Occipital lobe (tissue), 2 donors: ENCODE measurements around the gene MAFB. TPM values are rescaled to one million over a fixed set of nuclear protein-coding genes. Genes with fewer than 3 reads are reported as not detected.

Source experiments
- DNase-seq: peaks from one replicate; lab custom pipeline; 2025; lab: John Stamatoyannopoulos, UW
- total RNA-seq: library from RNA; depleted of rRNA; stranded (reverse); fragments of >200 nt; gene quantifications from one replicate; pipeline ENCODE4 v1.2.3, GENCODE V29; 2014

The MAFB gene
- total RNA-seq, 1 donor from 2014 or later, result 11.1 TPM

DNA sequence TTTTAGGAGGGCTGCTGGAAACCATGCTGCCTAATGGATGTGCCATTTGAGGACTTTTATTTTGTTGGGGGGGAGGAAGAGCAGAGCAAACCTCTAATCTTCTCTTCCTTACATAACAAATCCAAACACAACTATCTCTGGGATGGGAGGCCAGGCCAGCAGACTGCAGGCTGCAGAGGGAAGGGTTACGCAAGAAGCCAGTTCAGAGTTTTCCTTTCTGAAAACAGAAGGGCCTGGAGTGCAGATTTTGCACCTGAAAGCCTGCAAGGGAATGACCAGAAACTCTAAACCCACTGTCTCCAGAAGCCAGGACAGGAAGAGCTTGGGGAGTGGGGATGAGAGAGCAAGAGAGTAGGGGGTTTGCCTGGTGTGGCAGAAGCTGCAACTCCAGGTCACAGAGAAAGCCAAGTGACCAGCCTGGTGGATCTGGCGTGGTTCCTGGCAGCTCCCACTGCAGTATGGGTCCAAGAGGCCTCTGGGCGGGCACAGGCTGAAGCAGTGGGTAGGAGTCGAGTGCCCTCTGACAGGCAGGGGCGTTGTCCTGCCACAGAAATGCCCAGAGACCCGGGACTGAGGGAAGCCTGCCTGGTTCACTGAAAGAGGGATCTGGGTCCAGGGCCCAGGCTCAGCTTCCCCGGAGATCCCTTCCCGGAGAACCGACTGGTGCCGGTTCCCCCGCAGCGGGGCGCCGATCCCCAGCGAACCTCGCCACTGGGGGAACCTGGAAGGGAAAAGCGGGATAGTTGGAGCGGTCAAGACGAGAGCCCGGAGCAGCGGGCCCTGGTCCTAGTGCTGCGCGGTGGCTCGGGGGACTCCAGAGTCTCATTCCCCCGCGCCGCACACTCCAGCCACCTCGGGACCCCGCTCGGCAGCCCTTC, 6.7 kb downstream of the MAFB start:
- DNase-seq, result no peak

DNA sequence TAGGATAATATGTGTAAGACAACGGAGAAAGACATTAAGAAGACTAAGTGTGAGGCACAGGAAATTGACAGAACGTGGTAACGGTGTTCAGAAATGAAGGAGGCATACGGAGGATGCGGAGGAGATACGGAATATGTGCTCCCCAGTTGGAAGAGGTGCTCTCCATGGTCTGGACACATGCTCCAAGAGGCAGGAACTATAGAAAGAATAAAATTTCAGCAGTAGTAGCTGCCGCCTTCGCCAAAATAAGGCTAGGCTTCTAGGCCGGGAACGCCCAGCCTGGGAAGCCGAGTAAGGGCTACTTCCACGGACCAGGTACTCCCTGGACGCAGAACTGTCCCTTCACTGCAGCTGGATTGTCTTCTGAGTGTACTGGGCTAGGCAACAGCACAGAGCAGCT, 7.4 kb downstream of the MAFB start:
- no peak for DNase-seq

DNA sequence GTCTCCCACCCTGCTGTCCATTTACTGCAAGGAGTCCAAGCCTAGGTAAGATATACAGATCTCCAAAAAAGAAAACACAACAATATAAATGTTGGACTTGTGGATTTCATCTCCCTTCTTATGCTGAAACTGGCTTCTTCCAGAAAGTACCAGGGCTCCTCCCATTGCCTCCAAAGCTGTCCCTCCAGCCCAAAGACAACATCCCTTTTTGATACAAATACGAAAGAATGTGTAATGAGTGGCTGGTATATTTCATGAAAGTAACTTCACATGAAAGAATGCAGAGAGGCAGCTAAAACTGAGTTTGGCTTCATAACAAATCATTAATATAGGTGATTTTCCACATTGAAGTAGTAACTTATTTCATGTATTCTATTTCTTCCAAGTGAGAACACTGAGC, 7.9 kb downstream of the MAFB start:
- no peak for DNase-seq

DNA sequence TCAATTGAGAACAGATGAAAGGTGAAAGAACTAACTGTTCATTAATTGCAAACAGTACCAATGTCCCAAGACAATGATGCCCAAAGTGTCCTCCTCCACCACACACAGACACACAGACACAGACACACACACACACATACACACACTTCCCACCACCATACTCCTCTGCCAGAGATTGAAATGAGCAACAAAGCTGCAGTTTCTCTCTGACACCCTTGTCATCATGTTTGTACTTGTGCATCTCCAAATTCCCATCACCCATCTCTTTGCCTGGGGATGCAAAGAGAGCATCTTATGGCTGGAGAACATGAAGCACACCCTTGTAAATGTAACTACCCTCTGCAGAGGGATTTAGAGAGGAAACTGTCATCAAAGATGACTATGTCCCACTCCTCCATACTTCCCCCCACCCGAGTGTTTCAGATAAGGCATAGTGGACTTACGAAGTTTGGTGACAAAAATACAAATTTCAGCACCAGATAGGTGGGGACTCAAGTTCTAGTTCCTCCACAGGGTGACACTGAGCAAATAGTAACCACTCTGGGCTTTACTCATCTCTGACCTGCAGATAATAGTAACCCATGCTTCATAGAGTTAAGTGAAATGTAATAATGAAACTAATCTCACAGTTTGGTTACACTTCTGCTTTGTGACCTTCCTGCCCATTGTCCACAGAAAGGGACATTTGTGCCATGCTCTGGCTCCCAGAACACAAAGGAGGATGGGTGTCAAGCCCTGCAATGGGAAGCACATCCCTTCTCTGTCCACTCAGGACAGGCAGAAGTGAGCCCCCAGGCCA, 8.7 kb downstream of the MAFB start:
- no peak for DNase-seq

DNA sequence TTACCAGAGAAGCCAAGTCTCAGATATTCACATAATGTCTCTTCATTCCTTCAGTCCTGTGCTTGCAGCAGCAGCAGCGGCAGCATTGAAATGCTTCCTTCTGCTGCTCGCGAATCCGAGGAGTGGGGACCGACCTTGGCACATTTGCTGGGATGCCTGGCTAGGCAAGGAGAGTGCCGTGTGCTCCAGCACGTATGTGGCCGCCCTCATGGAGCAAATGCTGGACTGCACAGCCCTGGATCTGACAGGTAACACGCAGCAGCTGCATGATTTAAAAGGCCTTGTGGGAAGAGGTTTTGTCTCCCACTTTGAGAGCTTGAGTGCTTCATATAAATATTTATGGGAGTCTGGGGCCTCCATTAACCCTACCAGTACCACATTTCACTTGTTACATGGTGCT, 9.9 kb downstream of the MAFB start:
- DNase-seq, result no peak

DNA sequence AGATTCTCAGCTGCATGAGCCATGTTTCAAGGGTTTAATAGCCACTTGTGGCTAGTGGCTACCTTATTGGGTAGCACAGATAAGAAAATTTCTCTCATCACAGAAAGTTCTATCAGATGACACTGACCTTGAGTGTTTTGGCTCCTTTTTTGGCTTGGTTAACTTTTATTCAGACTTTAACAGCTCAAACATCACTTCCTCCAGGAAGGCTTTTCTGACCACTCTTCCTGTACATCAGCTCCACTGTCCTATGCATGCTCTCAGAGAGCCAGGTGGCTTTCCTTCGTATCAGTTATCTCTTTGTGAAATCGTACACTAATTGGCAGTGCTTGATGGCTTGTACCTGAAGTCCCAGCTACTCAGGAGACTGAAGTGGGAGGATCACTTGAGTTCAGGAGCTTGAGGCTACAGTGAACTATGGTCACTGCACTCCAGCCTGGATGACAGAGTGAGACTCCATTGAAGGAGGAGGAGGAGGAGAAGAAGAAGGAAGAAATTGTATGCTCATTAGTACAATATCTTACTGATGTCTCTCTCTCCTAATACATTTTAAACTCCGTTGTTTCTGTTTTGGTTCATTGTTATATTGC, 10.7 kb downstream of the MAFB start:
- no peak for DNase-seq

DNA sequence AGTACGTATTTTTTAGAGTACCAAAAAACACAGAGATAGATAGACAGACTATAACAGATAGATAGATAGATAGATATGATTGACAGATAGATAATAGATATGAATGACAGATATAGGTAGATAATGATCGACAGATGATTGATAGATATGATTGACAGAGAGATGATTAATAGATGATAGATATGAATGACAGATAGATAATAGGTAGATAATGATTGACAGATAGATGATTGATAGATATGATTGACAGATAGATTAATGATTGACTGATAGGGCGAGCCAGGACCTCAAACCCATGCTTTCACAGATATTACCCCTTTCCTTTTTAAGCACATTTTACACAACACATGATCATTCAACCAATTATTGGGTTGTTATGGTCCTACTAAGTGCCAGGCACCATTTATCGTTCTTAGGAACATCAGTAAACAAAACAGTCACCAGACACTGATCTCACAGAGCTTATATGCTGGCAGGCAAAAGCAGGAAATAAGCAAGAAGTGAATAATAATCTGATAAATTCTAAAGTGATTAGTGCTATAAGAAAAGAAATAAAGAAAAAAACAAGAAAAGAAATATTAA, 11.6 kb downstream of the MAFB start:
- no peak for DNase-seq

DNA sequence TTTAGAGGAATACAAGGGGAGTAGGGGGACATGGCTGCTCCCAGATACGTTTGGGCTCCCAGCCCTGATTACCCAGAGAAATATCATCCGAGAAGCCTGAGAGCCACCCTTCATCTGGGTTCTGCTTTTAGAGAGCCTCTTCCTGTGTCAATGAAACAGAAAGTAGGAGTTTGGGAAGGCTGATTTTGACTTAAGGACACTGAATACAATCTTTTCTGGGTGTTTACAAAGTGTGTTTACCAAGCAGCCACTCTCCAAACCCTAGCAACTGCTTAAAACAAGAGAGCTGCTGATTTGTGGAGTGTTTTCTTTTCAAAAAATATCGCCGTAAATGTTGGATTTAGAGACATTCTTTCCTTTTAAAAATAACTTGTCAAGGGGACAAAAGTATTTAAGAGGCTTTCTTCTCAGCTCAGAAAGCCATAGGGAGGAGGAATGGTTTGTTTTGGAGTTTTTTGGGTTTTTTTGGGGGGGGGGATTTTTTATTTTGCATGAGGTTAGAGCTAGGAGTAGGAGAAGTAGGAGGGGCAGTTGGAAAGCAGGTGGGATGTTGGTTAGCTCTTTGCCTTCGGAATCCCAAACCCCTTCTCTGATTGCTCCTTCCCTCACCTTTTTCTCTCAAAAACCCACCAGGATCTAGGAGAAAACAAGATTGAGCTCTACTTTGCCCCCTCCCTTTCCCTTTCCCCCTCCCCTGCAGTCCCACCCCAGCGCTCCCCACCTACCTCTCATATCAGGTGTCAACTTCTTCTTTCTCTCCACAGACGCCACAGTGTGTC, 12.4 kb downstream of the MAFB start:
- DNase-seq, result no peak

DNA sequence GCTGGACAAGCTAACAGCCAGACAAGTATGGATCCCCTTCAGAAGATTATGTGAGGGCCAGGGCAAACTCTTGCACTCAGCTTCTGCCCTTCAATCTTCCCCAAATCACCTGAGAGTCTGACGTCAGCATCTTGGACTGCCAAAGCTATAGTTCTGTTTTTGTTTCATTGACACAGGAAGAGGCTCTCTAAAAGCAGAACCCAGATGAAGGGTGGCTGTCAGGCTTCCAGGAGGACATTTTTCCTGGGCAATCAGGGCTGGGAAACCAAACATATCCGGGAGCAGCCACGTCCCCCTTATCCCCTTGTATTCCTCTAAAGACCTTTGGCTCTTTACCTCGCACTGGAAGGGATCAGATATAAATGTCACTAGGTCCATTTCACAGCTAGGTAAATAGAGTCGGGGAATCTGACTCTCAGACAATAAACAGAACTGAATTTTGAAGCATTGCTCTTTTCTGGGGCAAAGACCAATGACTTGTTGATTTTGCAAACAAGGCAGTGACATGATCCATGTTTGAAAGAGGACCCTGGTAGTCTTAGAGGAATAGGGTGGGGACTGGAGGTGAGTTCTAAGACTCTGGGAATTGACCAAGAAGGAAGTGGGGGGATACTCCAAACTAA, 13.3 kb downstream of the MAFB start:
- DNase-seq, result no peak

DNA sequence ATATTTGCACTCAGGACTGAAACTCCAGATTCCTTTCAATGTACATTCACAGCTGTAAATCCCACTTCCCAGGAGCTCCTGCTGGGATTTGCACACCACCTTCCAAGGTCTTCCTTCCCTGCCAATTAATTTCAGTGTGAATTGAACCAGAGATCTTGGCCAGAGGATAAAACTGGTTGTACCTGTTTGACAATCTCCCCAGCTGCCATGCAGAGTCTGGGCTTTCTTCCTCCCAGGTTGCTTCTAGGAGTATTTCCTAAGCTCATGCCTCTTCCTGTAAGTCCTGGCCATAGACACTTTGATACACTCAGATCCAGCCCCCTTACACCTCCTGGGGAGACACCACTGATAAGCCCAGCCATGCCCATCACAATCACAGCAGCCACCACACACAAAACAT, 15.6 kb downstream of the MAFB start:
- DNase-seq, result no peak

DNA sequence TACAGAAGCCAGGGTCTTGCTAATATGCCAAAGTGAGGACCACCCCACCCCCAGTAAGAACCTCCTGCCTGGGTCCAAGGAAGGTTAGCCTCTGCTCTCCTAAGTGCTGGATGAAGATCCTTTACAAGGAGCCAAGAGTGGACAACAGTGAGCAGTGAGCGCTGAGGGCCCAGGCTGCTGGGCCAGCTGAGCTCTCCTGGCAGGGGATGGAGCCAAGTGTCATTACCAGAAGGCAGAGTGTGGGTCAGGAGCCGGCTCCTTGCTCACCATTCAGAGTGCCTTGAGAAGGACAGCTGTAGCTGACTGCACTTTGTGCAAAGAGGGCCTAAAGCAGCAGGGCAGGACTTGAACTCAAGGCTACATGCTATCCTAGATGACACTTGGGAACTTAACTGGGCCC, 16.9 kb downstream of the MAFB start:
- DNase-seq, result no peak

DNA sequence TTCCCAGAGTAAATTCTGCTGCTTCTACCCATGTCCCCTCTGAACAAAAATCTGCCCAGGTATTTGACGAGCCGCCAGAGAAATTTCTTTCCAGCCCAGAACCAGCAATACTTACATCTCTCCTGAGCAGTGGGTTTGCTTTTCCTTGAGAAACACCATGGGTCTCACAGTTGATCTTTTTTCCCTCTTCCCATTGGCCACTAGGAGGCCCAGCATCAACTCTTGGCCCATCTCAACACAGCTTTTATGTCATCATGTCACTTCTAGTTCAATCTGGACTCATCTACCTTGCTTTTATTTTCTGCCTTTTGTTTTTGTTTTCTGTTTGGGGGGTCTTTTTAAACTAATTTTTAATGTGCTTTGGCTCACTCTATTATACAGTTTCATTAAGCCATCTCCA, 18.8 kb downstream of the MAFB start:
- no peak for DNase-seq

DNA sequence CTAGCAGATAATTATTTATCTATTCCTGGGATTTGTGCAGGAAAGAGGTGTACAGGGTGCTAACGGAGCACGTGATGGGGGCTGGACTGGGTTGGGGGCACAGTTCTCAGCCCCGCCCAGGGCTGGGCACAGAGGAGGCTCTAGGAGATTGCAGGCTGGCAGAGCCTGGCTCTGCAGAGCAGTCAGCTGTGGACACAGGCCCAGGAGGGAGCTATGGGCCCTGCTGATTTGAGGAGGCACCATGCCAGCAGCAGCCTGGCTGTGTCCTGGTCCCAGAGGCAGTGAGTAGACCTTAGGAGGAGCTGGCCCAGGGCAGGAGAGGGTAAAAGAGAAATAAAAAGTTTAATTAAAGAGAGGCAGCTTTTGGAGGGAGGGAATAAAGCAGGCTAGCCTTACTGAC, 19.3 kb downstream of the MAFB start:
- DNase-seq, result no peak

DNA sequence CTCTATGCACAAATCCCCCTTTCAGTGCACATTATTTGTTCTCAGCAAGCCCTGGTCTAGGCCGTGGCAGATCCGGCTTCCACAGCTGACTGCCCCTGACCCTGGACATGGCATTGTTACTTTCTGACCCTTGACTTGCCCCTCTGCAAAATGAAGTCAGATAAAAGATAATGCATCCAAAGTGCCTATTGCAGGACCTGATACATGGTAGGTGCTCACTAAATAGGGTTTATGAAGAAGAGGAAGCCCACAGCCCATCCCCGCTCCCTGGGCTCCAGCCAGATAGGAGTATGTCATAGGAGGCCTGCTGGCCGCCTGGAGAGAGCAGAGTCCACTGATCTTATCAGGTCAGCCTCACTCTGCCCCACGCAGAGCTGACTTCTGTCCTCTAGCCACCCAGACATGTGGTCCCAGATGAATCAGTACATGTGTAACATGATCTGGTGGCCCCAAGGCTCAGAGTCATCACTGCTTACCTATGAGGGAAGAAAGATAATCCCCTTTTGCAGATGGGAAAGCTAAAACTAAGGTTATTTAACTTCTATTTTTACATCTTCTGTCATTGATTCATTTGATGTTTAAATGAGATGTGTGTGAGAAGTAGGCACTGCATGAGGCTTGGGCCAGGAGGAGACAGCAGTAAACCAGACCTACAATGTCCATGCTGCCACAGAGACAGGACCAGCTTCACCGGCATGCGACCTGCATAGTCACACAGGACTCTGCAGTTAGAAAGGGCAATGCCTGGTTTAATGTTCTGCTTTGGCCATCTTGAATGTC, 20.4 kb downstream of the MAFB start:
- no peak for DNase-seq

DNA sequence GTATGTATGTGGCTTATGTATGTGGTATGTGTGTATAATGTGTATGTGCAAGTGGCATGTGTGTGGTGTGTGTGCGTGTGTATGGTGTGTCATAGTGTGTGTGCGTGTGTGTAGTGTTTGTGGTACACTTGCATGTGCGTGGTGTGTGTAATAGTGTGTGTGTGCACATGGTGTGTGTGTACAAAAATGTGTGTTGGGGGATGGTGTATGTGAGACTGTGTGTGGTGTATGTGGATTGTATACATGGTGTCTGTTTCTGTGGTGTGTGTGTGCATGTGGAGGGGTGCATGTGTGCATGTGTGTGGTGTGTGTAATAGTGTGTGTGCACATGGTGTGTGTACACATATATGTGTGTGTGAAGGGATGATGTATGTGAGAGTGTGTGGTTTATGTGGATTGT, 21.5 kb downstream of the MAFB start:
- no peak for DNase-seq

DNA sequence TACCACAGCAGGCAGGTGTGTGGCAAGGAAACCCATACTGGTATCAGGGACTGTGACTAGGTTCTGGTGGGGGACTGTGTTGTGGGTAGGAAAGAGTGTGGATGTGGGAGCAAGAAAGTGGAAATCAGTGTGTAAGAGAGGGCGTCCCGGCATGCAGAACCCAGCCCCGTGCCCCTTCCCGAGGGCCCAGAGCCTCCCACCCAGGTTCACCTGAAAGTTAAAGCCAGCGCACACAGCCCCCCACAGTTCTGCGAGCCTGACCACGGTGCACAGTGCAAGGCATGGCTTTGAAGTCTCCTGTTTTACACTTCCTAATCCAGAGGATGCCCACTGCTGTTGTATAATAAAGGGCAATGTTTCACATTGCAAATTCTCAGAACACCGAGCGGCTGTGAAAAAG, 22.7 kb downstream of the MAFB start:
- DNase-seq, result no peak

DNA sequence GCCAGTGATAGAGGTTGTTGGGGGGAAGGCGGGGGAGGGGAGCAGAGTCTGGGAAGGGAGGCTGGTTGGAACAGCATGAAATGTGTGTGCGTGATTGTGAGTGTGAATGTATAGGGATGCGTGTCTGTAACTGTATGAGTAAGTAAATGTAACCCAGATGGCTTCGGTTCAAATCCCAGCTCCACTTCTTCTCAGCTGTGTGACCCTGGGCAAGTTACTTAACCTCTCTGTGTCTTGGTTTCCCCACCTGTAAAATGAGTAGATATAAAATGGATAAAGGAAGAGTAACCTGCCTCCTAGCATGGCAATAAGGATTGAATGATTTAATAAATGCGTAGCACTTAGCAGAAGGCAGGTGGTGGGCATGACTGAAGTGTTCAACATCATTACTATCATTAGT, 24.1 kb downstream of the MAFB start:
- DNase-seq, result no peak

DNA sequence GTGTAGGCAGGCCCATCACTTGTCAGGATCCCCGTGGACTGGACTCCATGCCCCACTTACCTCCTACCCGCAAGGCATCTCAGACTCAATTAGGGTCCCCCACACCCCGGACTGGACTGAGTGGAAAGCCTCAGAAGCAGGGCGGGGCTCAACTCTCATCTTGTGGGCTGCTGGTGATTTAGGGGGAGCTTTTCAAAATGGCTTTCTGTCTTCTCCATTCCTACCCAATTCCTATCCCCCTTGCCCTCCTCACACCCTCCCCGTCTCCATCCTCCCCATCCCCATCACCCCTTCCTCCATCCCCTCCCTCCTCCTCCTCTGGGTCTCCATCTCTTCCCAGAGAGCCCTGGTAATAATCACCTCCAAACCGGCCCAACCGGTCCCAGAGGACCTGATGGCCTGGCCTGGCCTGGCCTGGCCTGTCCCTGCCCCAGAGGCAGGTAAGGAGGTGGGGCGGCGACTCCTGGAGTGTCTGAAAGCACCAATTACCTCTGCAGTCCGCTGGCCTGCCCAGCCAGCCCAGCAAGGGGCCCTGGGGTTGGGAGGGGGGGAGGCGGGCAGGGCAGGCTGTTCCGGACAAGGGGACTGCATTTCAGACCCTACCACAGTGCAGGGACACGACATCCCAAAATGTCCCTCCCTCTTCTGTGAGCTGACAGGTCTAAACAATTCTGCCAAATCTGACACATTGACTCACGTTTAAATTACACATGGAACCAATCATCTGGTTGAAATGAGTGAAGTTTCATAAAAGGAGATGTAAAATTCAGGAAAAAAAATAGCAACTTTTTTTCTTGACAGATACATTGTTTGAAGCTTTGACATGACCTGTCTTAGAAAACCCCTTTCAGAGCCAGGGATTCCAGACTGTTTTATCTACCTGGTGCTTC, 24.8 kb downstream of the MAFB start:
- DNase-seq, result no peak

DNA sequence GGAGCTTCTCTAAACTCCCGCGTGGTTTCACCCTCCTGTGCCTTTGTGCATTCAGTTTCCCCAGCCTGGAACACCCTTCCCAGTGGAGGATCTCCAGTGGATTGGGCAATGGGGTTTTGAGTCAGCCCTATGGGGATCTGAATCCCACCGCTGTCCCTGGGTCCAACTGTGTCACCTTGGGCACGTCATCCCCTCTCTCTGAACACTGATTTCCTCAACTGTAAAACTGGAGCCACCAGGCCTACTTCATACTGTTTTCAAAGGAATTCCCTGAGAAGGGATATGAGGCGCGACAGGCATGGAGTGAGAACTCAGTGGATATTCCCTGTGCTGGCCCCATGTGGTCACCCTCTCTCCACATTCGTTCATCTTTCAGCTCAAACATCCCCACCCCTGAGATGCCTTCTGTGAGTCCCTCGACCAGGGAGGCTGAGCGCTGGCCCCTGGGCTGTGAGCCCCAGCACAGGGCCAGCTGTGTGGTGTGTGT, 25.7 kb downstream of the MAFB start:
- no peak for DNase-seq
